ENCODE results near the gene SEMA4B.
A peak's percentile ranks its signal among the peaks of the same experiment; 100 is the strongest.
"Not testable (repeated sequence)": the region's sequence is repeated elsewhere in the genome, so short reads cannot be mapped to it uniquely, and the experiment has no call there.

SEMA4B gene

DNA sequence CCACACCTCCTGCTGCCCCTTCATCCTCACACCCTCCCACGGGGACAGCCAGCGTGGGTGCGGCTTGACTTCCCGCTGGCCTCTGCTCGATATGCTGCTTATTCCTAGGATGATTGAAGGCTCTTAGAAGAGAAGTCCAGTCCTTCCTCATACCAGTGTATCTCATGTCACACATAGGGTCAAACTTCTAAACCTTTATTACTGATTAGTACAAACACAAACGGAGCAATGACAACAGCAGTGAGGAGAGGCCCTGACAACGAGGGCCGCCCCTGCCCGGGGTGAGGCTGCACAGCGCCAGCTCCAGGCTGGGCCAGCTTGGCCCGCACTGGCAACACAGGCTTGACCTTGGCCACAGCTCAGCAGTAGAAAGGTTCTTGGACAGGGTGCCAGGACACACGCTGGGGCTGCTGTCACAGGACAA is 29.0 kb downstream of the SEMA4B start:
- no peak for DNase-seq

GRCh38 chr15:90230610-90231009 is 29.5 kb downstream of the SEMA4B start:
- no peak for DNase-seq

- peak; percentile 22 to 68 (median 47) for DNase-seq
Observed at GRCh38 chr15:90231028-90232017, 30.2 kb downstream of the SEMA4B start.

DNA sequence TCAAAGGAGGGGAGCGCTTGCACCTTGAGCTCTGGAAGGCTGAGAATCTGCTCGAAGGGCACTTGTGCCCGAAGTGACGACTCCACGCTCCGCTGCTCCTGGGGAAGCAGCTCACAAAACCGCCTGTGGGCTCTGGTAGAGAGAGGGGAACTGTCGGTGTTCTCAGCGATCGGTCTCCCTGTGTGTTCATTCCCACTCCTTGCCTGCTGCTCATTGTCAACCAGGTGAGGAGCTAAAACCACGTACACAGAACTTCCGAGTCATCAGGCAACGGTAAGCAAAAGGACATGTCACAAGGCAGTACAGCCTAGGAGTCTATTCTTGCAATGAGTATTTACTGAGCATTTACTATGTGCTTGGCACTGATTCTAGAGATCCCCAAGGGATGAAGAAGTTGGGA is 31.1 kb downstream of the SEMA4B start:
- no peak for DNase-seq

- no peak for DNase-seq
Observed at GRCh38 chr15:90232941-90233386, 31.8 kb downstream of the SEMA4B start.

GRCh38 chr15:90233387-90234095 is 32.4 kb downstream of the SEMA4B start, which contains the start of gene CIB1:
TSS of gene CIB1 (minus strand) at chr15:90233941. CDS start at chr15:90233885, 56 bp downstream.
- peak; percentile 46 to 94 (median 92) for DNase-seq

DNA sequence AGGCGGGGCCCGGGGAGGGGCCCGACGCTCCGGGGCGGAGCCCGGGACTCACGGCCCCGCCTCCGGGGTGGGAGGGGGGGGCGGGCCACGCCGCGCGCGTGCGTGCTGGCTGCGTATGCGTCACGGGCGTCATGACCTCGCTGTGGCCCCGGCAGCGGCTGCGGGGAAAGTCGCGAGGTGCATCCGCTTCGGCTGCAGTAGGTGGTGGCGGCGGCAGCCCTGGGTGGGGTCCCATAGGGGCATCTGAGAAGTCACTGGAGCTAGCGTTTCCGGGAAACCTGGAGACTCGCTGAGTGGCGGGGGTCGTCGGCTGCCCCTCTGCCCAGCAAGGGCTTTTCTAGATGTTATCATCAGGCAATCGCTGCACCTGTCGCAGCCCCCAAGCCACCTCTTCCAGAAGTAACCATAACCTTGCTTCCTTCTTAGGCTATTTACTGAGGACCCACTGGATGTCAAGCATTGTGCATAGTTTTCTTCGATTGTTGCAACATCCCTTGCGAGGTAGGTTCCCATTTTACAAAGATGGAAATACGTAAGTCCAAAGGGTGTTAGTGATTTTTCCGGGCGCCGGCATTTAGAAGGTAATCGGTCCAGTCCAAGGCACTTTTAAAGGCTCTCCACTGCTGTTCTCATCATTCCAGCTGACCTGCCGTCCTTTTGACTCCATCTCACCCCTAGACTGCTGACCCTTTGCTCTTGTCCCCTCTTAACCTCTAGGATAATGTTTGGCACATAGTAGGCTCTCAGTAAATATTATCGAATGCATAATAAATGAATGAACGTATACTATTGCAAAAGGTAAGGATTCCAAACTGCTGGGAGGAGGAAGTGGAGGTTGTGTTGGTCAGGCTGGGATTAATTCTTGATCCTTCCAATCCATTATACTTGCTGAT is 33.2 kb downstream of the SEMA4B start, which contains the start of gene GDPGP1:
GDPGP1 (plus strand) TSS at position 114 of the 893 bp plus-strand sequence. CDS start 6,700 bp downstream, outside the sequence.
- peak in 2 of 4 experiments; percentile 93 to 95 for DNase-seq

DNA sequence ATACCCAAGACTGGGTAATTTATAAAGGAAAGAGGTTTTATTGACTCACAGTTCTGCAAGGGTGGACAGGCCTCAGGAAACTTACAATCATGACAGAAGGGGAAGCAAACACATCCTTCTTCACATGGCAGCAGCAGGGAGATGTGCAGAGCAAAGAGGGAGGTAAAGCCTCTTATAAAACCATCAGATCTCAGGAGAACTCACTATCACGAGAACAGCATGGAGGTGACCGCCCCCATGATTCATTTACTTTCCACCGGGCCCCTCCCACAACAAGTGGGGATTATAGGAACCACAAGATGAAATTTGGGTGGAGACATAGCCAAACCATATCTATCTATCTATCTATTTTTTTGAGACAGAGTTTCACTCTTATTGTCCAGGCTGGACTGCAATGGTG is 38.2 kb downstream of the SEMA4B start:
- no peak for DNase-seq

DNA sequence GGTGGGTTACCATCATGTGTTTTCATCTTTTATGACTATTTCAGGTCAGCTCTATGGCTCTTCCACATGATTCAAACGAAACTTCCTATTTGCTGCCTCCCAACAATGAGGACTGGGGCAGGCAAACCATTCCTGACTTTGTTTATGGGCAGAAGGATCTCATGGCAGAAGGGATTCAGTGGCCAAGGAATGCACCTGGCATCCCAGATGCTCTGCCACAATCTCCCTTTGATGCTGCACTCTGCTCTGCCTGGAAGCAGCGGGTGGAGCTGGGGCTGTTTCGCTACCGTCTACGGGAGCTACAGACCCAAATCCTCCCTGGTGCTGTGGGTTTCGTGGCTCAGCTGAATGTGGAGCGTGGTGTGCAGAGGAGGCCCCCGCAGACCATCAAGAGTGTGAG is 39.7 kb downstream of the SEMA4B start:
- no peak for DNase-seq

- no peak for DNase-seq
Observed at GRCh38 chr15:90241343-90242192, 40.4 kb downstream of the SEMA4B start.

- DNase-seq: no peak
Observed at GRCh38 chr15:90243943-90244639, 43.0 kb downstream of the SEMA4B start.

- DNase-seq: no peak
Observed at GRCh38 chr15:90248789-90249202, 47.7 kb downstream of the SEMA4B start.

DNA sequence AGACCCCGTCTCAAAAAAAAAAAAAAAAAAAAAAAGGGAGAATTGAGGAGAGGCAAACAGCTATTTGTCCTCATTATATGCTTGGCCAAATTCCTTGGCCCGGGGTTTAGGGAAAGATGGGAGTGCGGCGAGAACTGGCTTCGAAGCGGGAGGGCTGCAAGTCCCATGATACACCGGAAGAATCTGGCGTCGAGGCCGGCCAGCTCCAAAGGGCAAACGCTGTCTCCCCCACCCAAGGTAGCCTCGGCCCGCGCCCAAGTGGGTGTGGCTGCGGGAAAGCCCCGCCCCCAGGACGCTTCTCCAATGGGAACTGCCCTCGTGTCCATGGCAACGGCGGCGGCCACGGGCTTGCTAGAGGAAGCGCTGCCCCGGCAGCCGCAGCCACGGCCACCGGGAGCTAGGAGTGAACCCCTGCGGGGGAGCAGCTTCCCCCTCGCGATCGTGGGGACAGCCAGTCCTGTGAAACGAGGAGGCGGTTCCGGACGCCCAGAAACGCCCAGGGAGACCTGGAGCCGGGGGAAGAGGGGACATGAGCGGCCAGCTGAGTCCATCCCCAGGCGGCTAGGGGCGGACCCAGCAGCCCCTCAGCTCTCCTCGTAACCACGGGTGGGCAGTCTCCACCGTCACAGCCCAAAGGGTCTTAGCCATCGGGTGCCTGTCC is 48.2 kb downstream of the SEMA4B start, which contains the start of gene TTLL13:
TTLL13 (plus strand) TSS at position 354 of the 661 bp plus-strand sequence. CDS start 1,075 bp downstream, outside the sequence.
- DNase-seq: peak in 3 of 4 experiments; percentile 38 to 70 (median 57)

DNA sequence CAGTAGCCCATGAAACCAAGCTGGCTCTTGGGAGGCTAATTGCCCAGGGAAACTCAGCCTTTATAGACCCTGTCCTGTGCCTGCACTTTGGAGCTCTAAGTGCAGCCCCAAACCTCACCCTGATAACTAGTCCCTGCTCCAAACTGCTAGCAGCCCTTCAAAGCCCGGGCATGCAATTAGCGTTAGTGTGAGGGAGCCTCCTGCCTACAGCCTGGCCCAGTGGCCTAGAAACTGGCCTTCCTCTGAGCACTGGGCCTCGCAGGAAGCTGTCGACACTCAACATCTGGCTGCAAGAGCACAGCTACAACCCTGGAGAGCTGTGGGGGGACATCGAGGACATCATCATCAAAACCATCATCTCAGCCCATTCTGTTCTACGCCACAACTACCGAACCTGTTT is 56.6 kb downstream of the SEMA4B start:
- no peak for DNase-seq

DNA sequence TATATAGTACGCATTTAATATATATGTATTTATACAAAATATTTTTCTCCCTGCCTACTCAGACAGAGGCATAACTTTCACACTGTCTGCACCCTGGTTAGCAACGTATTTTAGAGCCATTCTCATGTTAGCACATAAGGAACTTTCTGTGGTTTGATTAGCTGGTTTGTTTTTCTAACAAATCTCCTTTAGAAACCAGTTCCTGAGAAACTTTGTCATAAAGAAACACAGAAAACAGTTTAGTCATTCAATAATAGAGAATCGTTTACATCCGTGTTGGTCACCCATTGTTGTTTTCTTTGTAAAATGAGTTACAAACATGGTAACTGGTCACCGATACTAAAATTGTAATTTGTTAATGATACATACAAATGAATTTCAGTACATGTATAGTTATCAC is 58.4 kb downstream of the SEMA4B start:
- no peak for DNase-seq

DNA sequence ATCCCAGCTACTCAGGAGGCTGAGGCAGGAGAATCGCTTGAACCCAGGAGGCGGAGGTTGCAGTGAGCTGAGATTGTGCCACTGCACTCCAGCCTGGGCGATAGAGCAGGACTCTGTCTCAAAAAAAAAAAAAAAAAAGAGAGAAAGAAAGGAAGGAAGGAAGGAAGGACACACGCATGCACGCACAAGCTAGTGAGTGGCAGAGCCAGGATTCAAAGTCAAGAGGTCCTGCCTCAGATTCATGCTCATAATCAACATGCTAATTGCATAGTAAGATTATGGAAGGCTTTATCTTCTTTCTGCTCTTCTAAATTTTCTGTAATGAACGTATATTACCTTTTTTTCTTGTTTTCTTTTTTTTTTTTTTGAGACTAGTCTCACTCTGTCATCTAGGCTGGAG is 59.6 kb downstream of the SEMA4B start:
- not testable (repeated sequence) for DNase-seq

DNA sequence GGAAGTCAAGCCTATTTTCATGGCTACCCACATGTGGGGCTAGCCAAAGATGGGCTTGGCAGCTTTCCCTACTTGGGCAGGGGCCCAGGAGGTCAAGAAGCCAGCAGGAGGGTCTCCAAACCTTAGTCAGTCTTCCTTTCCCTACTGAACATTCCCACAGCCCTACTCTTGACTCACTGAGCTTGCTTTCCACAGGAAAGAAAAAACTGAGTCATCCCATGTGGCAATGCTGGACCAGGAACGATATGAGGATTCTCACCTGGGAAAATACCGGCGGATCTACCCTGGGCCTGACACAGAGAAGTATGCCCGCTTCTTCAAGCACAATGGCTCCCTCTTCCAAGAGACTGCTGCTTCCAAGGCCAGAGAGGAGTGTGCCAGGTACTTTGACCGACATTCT is 60.7 kb downstream of the SEMA4B start:
- DNase-seq: no peak

- no peak for DNase-seq
Observed at GRCh38 chr15:90262426-90262825, 61.3 kb downstream of the SEMA4B start.

DNA sequence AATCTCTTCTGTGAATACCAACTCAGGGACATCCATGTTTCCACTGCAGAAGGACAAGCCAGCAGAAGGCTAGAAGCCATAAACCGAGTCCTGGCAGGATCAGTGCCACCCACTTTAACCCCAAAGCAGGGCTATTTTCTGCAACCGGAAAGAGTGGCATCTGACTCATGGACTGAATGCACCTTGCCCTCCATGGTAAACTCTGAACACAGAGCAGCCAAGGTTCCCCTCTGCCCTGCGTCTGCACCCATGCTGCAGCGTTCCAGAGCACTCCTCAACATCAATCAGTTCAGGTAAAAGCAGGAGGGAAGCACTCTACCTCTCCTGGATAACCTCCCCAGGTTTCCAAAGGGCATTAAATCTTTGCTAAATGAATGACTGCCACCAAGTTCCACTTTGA is 63.5 kb downstream of the SEMA4B start:
- DNase-seq: no peak

All from activated CD4-positive, CD25-positive, alpha-beta regulatory T cell (primary cell).